ENCODE measurements around the gene CATSPERD.

- TF ChIP-seq, protein P1, sequence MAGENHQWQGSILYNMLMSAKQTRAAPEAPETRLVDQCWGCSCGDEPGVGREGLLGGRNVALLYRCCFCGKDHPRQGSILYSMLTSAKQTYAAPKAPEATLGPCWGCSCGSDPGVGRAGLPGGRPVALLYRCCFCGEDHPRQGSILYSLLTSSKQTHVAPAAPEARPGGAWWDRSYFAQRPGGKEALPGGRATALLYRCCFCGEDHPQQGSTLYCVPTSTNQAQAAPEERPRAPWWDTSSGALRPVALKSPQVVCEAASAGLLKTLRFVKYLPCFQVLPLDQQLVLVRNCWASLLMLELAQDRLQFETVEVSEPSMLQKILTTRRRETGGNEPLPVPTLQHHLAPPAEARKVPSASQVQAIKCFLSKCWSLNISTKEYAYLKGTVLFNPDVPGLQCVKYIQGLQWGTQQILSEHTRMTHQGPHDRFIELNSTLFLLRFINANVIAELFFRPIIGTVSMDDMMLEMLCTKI (IDR thresholded peaks at IDR 0.05; ENCODE audit: partially characterized antibody) = no peak
- TF ChIP-seq, protein P2, sequence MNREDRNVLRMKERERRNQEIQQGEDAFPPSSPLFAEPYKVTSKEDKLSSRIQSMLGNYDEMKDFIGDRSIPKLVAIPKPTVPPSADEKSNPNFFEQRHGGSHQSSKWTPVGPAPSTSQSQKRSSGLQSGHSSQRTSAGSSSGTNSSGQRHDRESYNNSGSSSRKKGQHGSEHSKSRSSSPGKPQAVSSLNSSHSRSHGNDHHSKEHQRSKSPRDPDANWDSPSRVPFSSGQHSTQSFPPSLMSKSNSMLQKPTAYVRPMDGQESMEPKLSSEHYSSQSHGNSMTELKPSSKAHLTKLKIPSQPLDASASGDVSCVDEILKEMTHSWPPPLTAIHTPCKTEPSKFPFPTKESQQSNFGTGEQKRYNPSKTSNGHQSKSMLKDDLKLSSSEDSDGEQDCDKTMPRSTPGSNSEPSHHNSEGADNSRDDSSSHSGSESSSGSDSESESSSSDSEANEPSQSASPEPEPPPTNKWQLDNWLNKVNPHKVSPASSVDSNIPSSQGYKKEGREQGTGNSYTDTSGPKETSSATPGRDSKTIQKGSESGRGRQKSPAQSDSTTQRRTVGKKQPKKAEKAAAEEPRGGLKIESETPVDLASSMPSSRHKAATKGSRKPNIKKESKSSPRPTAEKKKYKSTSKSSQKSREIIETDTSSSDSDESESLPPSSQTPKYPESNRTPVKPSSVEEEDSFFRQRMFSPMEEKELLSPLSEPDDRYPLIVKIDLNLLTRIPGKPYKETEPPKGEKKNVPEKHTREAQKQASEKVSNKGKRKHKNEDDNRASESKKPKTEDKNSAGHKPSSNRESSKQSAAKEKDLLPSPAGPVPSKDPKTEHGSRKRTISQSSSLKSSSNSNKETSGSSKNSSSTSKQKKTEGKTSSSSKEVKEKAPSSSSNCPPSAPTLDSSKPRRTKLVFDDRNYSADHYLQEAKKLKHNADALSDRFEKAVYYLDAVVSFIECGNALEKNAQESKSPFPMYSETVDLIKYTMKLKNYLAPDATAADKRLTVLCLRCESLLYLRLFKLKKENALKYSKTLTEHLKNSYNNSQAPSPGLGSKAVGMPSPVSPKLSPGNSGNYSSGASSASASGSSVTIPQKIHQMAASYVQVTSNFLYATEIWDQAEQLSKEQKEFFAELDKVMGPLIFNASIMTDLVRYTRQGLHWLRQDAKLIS (CRISPR knock-in tag; IDR thresholded peaks at IDR 0.05) = no peak
- TF ChIP-seq ZNF696 (CRISPR knock-in tag; conservative IDR thresholded peaks at IDR 0.05) (no peak), CHD2 (IDR thresholded peaks at IDR 0.05; ENCODE audit: low read depth, low read length) (no peak)
These were observed 43.7 kb upstream of the CATSPERD start for GRCh38 chr19:5676772-5677105.

All from K562 (cell line).